SK-N-SH (cell line): ENCODE data around the gene SLC29A1. TPM values are rescaled to one million over a fixed set of nuclear protein-coding genes. Genes with fewer than 3 reads are reported as not detected.

Experiments
- CTCF ChIA-PET: fragments of 300-600, 350-600 bp; formaldehyde crosslinking; extraction: SDS; loops from one replicate; lab custom pipeline; 2021; lab: Yijun Ruan, JAX
- POLR2A ChIA-PET: fragments of 350-600 bp; sonication (Branson Sonifier 250); formaldehyde crosslinking; extraction: SDS; loops from one replicate; lab custom pipeline; 2020; ENCODE audit warnings: antibody characterized with exemption, inconsistent platforms; lab: Yijun Ruan, JAX
- DNase-seq: peaks from one replicate; pipeline ENCODE4 v3.0.0; 2012
- H2AFZ ChIP-seq: fragments of 200-600 bp; sonication (generic); 2 replicates; pipeline ENCODE4 v1.8.1; 2016; ENCODE audit warnings: antibody characterized with exemption, mild to moderate bottlenecking, low read depth
- H3F3A ChIP-seq: fragments of 200-600 bp; sonication (generic); replicated peaks from 2 replicates; pipeline ENCODE3; 2016; ENCODE audit warnings: antibody characterized with exemption, mild to moderate bottlenecking; ENCODE audit not compliant: insufficient read depth
- H3K27ac ChIP-seq, 2 experiments: fragments of 200-500 bp in 1 of 2; fragments of 200-600 bp in 1 of 2; sonication (Bioruptor generic) in 1 of 2; sonication (generic), shearing (Covaris generic) in 1 of 2; 2 replicates each; pipeline versions ENCODE4 v1.5.1 to v1.6.1; 2014 to 2016; ENCODE audit warnings: low read depth in 2 of 2, inconsistent platforms in 1 of 2, low read length in 1 of 2, mild to moderate bottlenecking in 1 of 2, mixed read lengths in 1 of 2
- H3K27me3 ChIP-seq: fragments of 200-600 bp; sonication (generic), shearing (Covaris generic); 2 replicates; pipeline ENCODE4 v1.6.1; 2016; ENCODE audit warnings: mixed run types; ENCODE audit not compliant: insufficient read depth
- H3K36me3 ChIP-seq, 2 experiments: fragments of 200-500 bp in 1 of 2; fragments of 200-600 bp in 1 of 2; sonication (Bioruptor generic) in 1 of 2; sonication (generic) in 1 of 2; replicated peaks in 1 of 2; 2 replicates each; pipeline versions ENCODE3 to v1.5.1; 2014 to 2016; ENCODE audit warnings: low read length in 1 of 2, mild to moderate bottlenecking in 1 of 2; ENCODE audit not compliant: insufficient read depth in 2 of 2, control insufficient read depth in 1 of 2
- H3K4me1 ChIP-seq, 2 experiments: fragments of 200-500 bp in 1 of 2; fragments of 200-600 bp in 1 of 2; sonication (Bioruptor generic) in 1 of 2; sonication (generic), shearing (Covaris generic) in 1 of 2; 2 replicates each; pipeline versions ENCODE4 v1.5.1 to v1.6.1; 2014 to 2016; ENCODE audit warnings: low read depth in 1 of 2, low read length in 1 of 2, mixed run types in 1 of 2; ENCODE audit not compliant: insufficient read depth in 2 of 2, control insufficient read depth in 1 of 2
- H3K4me2 ChIP-seq: fragments of 200-600 bp; sonication (generic), shearing (Covaris generic); 2 replicates; pipeline ENCODE4 v1.6.1; 2017; ENCODE audit warnings: mixed run types
- H3K4me3 ChIP-seq, 2 experiments: fragments of 200-500 bp in 1 of 2; fragments of 200-600 bp in 1 of 2; sonication (Bioruptor generic) in 1 of 2; sonication (generic), shearing (Covaris generic) in 1 of 2; 2 replicates each; pipeline versions ENCODE4 v1.5.1 to v1.8.1; 2014 to 2016; ENCODE audit warnings: low read depth in 2 of 2, inconsistent platforms in 1 of 2, low read length in 1 of 2, mild to moderate bottlenecking in 1 of 2, mixed read lengths in 1 of 2, moderate library complexity in 1 of 2
- H3K79me2 ChIP-seq: fragments of 200-600 bp; sonication (generic); 2 replicates; pipeline ENCODE4 v1.8.1; 2017; ENCODE audit warnings: mild to moderate bottlenecking; ENCODE audit not compliant: insufficient read depth
- H3K9ac ChIP-seq: fragments of 200-600 bp; sonication (generic); 2 replicates; pipeline ENCODE4 v1.6.1; 2017; ENCODE audit warnings: mixed run types
- H3K9me2 ChIP-seq: fragments of 200-600 bp; sonication (generic); 2 replicates; pipeline ENCODE4 v1.6.1; 2017; ENCODE audit warnings: mixed run types
- H3K9me3 ChIP-seq: fragments of 200-600 bp; sonication (generic); 2 replicates; pipeline ENCODE4 v1.6.1; 2017; ENCODE audit warnings: mixed run types, mild to moderate bottlenecking, moderate library complexity
- H4K20me1 ChIP-seq: fragments of 200-600 bp; sonication (generic); 2 replicates; pipeline ENCODE4 v1.6.1; 2017; ENCODE audit warnings: mild to moderate bottlenecking, mixed run types; ENCODE audit not compliant: insufficient read depth
- CHD2 ChIP-seq: fragments of 150-350 bp; IDR thresholded peaks from 2 replicates; pipeline ENCODE4 v1.6.1; 2018; ENCODE audit warnings: low read length; ENCODE audit not compliant: partially characterized antibody
- CTCF ChIP-seq: fragments of 200-600 bp; sonication (generic); IDR thresholded peaks from 2 replicates; pipeline ENCODE4 v1.6.1; 2017; ENCODE audit warnings: antibody characterized with exemption, mild to moderate bottlenecking, moderate library complexity
- ELF1 ChIP-seq: IDR thresholded peaks from 2 replicates; pipeline ENCODE4 v1.4.0; 2012
- EP300 ChIP-seq, 2 experiments: IDR thresholded peaks; 2 replicates each; pipeline versions ENCODE4 v1.4.0 to v1.6.1; 2012; ENCODE audit warnings: borderline replicate concordance in 1 of 2, low read depth in 1 of 2, low read length in 1 of 2
- FOSL2 ChIP-seq: IDR thresholded peaks from 2 replicates; pipeline ENCODE4 v1.4.0; 2012; ENCODE audit warnings: low read depth, mild to moderate bottlenecking, moderate library complexity, borderline replicate concordance
- FOXJ3 ChIP-seq: sonication (generic); formaldehyde crosslinking; IDR thresholded peaks from 2 replicates; pipeline ENCODE4 v1.5.1; 2020; ENCODE audit warnings: mild to moderate bottlenecking, missing genetic modification reagents
- GABPA ChIP-seq: IDR thresholded peaks from 2 replicates; pipeline ENCODE4 v1.4.0; 2012; ENCODE audit warnings: low read depth, mild to moderate bottlenecking
- JUND ChIP-seq: IDR thresholded peaks from 2 replicates; pipeline ENCODE4 v1.4.0; 2012
- MAX ChIP-seq: IDR thresholded peaks from 2 replicates; pipeline ENCODE4 v1.4.0; 2012; ENCODE audit warnings: low read depth
- MXI1 ChIP-seq: IDR thresholded peaks from 2 replicates; pipeline ENCODE4 v1.6.1; 2012; ENCODE audit warnings: mild to moderate bottlenecking, low read depth, low read length, improper control_type of control experiment
- NFIC ChIP-seq: IDR thresholded peaks from 2 replicates; pipeline ENCODE4 v1.4.0; 2012; ENCODE audit warnings: borderline replicate concordance
- NRF1 ChIP-seq: IDR thresholded peaks from 2 replicates; pipeline ENCODE4 v1.6.1; 2012; ENCODE audit warnings: low read depth, mild to moderate bottlenecking, low read length
- PBX3 ChIP-seq: IDR thresholded peaks from 2 replicates; pipeline ENCODE4; 2012
- POLR2AphosphoS5 ChIP-seq: IDR thresholded peaks from 2 replicates; pipeline ENCODE4 v1.6.1; 2012; ENCODE audit warnings: low read depth, low read length
- RCOR1 ChIP-seq: fragments of 150-350 bp; IDR thresholded peaks from 2 replicates; pipeline ENCODE4 v1.6.1; 2017; ENCODE audit warnings: antibody characterized with exemption, low read length
- RXRA ChIP-seq: IDR thresholded peaks from 2 replicates; pipeline ENCODE4 v1.4.0; 2012; ENCODE audit warnings: low read depth, mild to moderate bottlenecking, borderline replicate concordance
- SIN3A ChIP-seq: IDR thresholded peaks from 2 replicates; pipeline ENCODE4 v1.6.1; 2012; ENCODE audit warnings: low read depth, mild to moderate bottlenecking, low read length, moderate library complexity, borderline replicate concordance
- SMC3 ChIP-seq: IDR thresholded peaks from 2 replicates; pipeline ENCODE4 v1.6.1; 2012; ENCODE audit warnings: low read depth, low read length, improper control_type of control experiment
- TAF1 ChIP-seq: IDR thresholded peaks from 2 replicates; pipeline ENCODE4 v1.6.1; 2012; ENCODE audit warnings: low read depth, mild to moderate bottlenecking, low read length, moderate library complexity, borderline replicate concordance
- TCF12 ChIP-seq: IDR thresholded peaks from 2 replicates; pipeline ENCODE4 v1.4.0; 2012
- USF1 ChIP-seq: IDR thresholded peaks from 2 replicates; pipeline ENCODE4 v1.4.0; 2012; ENCODE audit warnings: low read depth, borderline replicate concordance
- USF2 ChIP-seq: fragments of 150-350 bp; IDR thresholded peaks from 2 replicates; pipeline ENCODE4 v1.6.1; 2017; ENCODE audit warnings: antibody characterized with exemption, low read length, low read depth, borderline replicate concordance
- YY1 ChIP-seq: IDR thresholded peaks from 2 replicates; pipeline ENCODE4 v1.4.0; 2012; ENCODE audit warnings: low read depth, mild to moderate bottlenecking
- ZBTB33 ChIP-seq: IDR thresholded peaks from 2 replicates; pipeline ENCODE4 v1.4.0; 2012; ENCODE audit warnings: low read depth, borderline replicate concordance
- WGBS: methylation state at CpG from one replicate; pipeline ENCODE4 v1.1.6; 2017; ENCODE audit warnings: low lambda C conversion rate; 5-methylcytosine and 5-hydroxymethylcytosine counted together
- polyA plus RNA-seq, 3 experiments: library from polyadenylated mRNA; depleted of rRNA; stranded (reverse); fragments of >200 nt; gene quantifications; 2 replicates each; pipeline ENCODE4 v1.2.3, GENCODE V29; 2012

The SLC29A1 gene
- polyA plus RNA-seq, 1 of the 3 experiments (the other 2 are of a cell fraction), result 44.5 TPM

GRCh38 chr6:44219053-44219814 is 4.2 kb upstream of the SLC29A1 start:
- ChIA-PET POLR2A (interaction anchor here (0.7 to 1.4 kb wide), 5 partner anchors 15 to 446 kb away, joined by 3 to 20 read pairs (median 3); partner anchors contain the start of genes HSP90AB1 and SLC35B2), CTCF (interaction anchor here (0.6 to 13.7 kb wide), 8 partner anchors 9 to 304 kb away, joined by 3 to 224 read pairs (median 4); no protein-coding TSS in a partner anchor)
- 15% methylated on average over 6 of the region's 45 CpGs for WGBS
- H4K20me1 ChIP-seq, result no peaks in the 10 kb centered on the region
- no peaks in the 10 kb centered on the region for H3K79me2 ChIP-seq
- no peaks in the 10 kb centered on the region for H3K36me3 ChIP-seq
- no peaks in the 10 kb centered on the region for H3K27me3 ChIP-seq
- peak overlapping the region; percentile 91 for H2AFZ ChIP-seq
- H3K4me3 ChIP-seq, result peak overlapping the region; percentile 48 to 51; a peak in 3 of 4 replicates
- H3K4me2 ChIP-seq, result peak overlapping the region; percentile 81
- peaks cover 7% of the 10 kb centered on the region for H3F3A ChIP-seq
- DNase-seq, result peak; percentile 92
- no peaks in the 10 kb centered on the region for H3K9me3 ChIP-seq
- H3K9me2 ChIP-seq, result no peaks in the 10 kb centered on the region
- peak overlapping the region; percentile 14; the same call in 1 of the 2 replicates for H3K9ac ChIP-seq
- peak overlapping the region in 1 of 2 experiments; percentile 88; a peak in 2 of 4 replicates for H3K27ac ChIP-seq
- TF ChIP-seq EP300 (IDR thresholded peaks at IDR 0.05; ENCODE audit: borderline replicate concordance in 1 of 2, low read depth in 1 of 2, low read length in 1 of 2) (no peak), CHD2 (no peak), ZBTB33 (no peak), JUND (no peak), PBX3 (no peak), MXI1 (peak; percentile 79), YY1 (no peak), NFIC (no peak), TCF12 (0 out of 2 replicates have a peak, but pooled peaks have one; percentile 6), TAF1 (no peak), SMC3 (no peak), FOXJ3 (no peak), POLR2AphosphoS5 (peak; percentile 32; the same call in 1 of the 2 replicates), ELF1 (no peak), RXRA (no peak), USF2 (no peak), CTCF (no peak), SIN3A (0 out of 2 replicates have a peak, but pooled peaks have one; percentile 34), NRF1 (no peak), MAX (peak; percentile 59; the same call in 1 of the 2 replicates), USF1 (no peak), GABPA (no peak), FOSL2 (no peak), RCOR1 (no peak)
- peaks cover 11 to 44% of the 10 kb centered on the region in 2 experiments for H3K4me1 ChIP-seq
